GM21515 (cell line): ENCODE results near the gene SCYGR2.
A peak's percentile ranks its signal among the peaks of the same experiment; 100 is the strongest.

Experiments
- ATAC-seq: cut with Tn5 transposase; IDR thresholded peaks from one replicate; pipeline ENCODE4 v1.9.1; 2021; ENCODE audit not compliant: unreplicated experiment

Gene SCYGR2

DNA sequence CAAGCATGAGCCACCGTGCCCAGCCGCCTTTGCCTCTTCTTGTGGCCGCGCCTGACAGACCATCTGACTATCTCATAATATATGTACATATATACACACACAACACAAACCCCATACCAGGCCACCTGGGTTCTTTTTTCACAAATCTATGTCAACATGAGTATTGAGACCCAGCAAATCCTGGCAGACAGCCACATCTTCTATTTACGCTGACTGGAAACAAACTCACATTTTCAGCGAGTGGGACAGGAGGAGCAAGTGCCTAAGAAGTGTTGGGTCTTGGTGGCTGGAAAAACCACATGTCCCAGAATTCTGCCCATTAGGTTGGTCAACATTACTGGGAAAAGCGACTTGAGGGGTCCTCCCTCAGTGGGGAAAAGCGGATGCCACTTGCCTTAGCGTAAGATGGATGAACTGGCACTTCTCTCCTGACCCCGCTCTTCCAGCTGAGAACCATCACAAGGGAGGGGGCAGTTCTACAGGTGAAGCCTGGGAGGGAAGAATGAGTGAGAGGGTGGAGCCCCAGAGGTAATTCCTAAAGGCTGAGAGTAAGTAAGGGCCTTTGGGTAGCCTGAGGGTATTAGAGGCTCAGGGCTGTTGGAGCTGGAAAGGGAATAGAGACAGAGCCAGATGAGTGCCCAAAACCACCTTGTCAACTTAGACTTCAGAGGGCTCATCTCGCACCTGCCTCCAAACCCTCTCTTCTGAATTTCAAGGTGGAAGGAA lies 14.0 kb downstream of the SCYGR2 start:
- no peak for ATAC-seq

DNA sequence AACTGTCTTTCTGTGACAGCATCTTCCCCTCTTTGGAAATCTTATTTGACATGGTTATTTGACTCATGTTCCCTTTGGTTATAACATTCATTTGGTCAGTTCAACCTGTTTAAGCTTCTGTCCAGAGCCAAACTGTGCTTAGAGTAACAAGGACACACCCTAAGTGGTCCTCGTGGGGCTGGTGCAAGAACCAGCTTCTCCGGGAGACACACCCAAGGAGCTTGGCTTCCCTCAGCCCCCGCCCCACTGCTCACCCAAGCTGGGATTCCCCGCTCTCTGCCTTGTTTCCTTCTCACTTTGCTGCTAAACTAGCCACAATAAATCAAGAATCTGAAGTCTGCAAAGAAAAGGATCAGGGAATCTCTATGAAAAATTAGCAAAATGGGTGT lies 14.6 kb downstream of the SCYGR2 start:
- no peak for ATAC-seq

DNA sequence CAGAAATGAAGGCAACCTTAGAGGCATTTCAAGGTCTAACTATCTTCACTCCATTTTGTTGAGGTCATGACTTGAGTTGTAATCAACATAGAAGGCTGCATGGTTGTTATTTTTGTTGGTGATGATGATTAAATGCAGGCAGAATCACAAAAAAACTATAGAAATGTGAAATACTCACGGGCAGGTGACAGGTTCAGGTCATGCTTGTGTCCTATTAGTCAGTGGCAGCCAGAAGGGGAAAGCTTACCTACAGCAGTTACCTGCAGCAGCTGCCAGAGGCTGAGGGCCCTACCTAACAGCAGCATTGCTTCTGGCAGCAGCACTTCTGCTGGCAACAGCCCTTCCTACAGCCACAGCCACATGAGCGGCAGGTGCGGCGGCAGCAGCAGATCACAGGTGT lies 15.6 kb downstream of the SCYGR2 start:
- no peak for ATAC-seq

GRCh38 chr2:227614740-227615139 lies 16.0 kb downstream of the SCYGR2 start, which contains the start of gene SCYGR3:
Gene SCYGR3 (minus strand): TSS chr2:227614840. CDS start chr2:227614840, 0 bp downstream.
- ATAC-seq, result no peak

GRCh38 chr2:227615181-227615580 lies 16.5 kb downstream of the SCYGR2 start:
- no peak for ATAC-seq

DNA sequence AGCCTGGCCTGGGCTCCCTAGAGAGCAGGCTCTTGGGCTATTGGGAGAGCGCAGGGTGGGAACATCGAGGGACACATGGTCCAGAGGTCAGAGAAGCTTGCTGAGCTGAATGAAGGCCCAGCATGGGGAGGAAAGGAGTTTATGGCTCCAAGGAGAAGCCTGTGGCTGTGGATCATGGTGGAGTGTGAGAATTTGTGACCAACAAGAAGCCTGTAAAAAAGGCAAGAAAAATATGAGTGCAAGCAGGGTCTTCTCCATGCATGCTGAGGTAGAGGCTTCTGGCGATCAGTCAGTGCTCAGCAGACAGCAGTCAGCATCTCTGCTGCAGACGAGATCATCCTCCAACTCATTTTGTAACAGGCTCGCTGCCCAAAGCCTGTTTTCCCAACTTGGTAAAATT lies 17.2 kb downstream of the SCYGR2 start:
- ATAC-seq, result no peak

GRCh38 chr2:227616631-227617030 lies 17.9 kb downstream of the SCYGR2 start:
- ATAC-seq, result no peak

- ATAC-seq, result no peak
Measured at GRCh38 chr2:227617316-227618230, 18.9 kb downstream of the SCYGR2 start, which contains the start of gene SCYGR4. Gene SCYGR4 (plus strand): TSS chr2:227617498. CDS start chr2:227617498, 0 bp downstream.

DNA sequence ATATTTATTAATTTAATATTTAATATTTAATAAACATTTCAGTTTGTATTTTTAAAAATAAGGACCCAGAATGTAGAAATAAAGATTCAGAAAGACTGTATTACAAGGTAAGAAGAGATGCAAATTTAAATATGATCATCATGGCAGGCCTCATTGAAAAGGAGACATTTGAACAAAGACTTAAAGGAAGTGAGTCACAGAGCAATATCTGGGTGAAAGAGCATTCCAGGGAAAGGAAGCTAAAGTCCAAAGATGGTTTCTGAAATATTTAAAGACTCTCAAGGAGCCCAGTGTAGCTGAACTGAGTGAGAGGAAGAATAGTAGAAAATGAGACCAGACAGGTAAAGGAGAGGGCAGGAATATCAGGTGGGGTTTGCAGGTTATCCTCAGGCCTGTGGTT lies 24.5 kb downstream of the SCYGR2 start:
- ATAC-seq, result no peak

- ATAC-seq, result no peak
Measured at GRCh38 chr2:227625420-227625819, 26.7 kb downstream of the SCYGR2 start.

- no peak for ATAC-seq
Measured at GRCh38 chr2:227626580-227627151, 28.0 kb downstream of the SCYGR2 start.

DNA sequence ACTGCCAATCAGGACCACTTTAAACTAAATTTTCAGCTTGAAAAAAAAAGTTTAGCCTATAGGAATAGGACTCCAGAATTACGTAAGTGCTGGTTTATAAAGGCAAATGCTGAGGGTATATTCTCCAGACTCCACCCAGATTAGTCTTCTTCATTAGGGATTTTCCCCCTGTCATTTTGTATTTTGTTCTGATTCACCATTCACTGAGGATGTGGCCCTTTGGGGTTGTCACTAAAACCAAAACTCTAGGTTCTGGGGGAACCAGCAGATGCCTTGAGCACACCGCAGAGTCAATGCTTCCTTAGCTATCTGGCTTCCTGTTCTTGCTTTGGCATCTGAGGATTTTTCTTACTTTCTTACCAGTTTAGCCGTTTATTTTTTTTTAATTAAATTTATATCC lies 29.1 kb downstream of the SCYGR2 start:
- peak; percentile 99 for ATAC-seq

DNA sequence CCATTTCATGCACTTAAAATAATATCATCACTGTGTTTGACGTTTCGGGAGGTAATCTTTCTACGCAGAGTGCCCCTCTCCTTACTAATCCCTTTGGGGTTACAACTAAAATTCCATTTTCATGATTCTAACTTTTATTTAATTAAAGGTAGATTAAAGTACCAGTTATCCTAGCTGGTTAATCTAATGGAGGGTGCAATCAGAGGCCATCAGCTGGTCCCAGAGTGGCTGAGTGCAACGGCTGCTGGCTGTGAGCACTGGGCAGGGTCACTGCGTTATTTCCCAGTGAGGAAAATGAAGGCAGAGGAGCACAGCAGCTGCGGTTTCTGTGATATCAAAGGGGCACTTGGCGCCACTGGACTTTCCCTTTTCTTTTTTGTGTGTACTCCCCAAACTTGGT lies 30.7 kb downstream of the SCYGR2 start:
- ATAC-seq, result no peak

DNA sequence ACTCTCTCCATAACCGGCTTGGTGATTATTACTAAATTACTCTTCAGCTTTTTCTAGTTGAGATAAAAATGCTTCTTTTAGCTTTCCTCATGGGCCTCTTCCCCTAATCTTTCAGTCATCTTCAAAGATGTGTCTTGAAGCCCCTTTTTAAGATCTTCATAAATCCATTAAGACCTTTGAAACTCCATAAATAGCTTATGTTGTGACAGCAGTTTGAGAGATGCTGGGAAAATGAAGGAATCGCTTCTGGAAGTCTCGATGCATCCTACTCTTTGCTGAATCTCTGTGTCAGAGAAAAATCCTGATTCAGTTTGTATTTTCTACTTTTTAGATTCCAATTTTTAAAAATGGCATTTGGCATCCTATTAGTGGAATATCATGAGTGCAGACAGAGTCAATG lies 31.6 kb downstream of the SCYGR2 start:
- ATAC-seq, result no peak

DNA sequence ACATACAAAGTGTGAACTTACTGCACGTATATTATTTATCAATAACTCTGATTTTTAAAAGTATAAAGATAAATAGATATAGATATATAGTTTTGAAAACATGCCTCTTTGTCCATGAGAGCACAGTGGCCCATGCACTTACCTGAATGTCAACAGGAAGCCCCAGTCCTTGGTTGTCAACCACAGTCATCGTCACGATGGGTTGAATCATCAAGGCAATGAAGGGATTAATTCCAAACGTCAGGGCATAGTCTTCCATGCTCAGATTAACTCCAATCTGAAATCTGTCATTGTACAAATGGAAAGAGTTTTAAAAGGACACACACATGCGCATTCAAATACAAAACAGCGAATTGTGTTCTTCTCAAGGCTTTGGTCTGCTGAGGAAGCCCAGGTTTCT lies 34.1 kb downstream of the SCYGR2 start:
- ATAC-seq, result no peak

- ATAC-seq, result no peak
Measured at GRCh38 chr2:227634201-227634600, 35.5 kb downstream of the SCYGR2 start.

- ATAC-seq, result no peak
Measured at GRCh38 chr2:227642656-227643055, 44.0 kb downstream of the SCYGR2 start.

GRCh38 chr2:227643990-227644551 lies 45.4 kb downstream of the SCYGR2 start:
- no peak for ATAC-seq
